ENCODE data around the gene VPS18.

Gene VPS18

GRCh38 chr15:40871749-40872617 lies 22.3 kb upstream of the VPS18 start:
- no peak for DNase-seq

GRCh38 chr15:40872791-40873693 lies 21.2 kb upstream of the VPS18 start:
- DNase-seq, result no peak

- peak; percentile 15 for DNase-seq
Observed at GRCh38 chr15:40873694-40874561, 20.3 kb upstream of the VPS18 start, which contains the start of gene RHOV. RHOV (minus strand) TSS chr15:40874234; CDS start chr15:40874139, 95 bp downstream.

- DNase-seq, result no peak
Observed at GRCh38 chr15:40875991-40876730, 18.1 kb upstream of the VPS18 start.

- no peak for DNase-seq
Observed at GRCh38 chr15:40877694-40878093, 16.6 kb upstream of the VPS18 start.

- no peak for DNase-seq
Observed at GRCh38 chr15:40878785-40879184, 15.5 kb upstream of the VPS18 start.

- no peak for DNase-seq
Observed at GRCh38 chr15:40879609-40880008, 14.6 kb upstream of the VPS18 start.

- DNase-seq, result no peak
Observed at GRCh38 chr15:40881351-40881750, 12.9 kb upstream of the VPS18 start.

GRCh38 chr15:40886586-40886985 lies 7.7 kb upstream of the VPS18 start:
- DNase-seq, result no peak

GRCh38 chr15:40889112-40889511 lies 5.1 kb upstream of the VPS18 start:
- no peak for DNase-seq

GRCh38 chr15:40891138-40891537 lies 3.1 kb upstream of the VPS18 start:
- no peak for DNase-seq

GRCh38 chr15:40891810-40892446 lies 2.3 kb upstream of the VPS18 start:
- peak; percentile 46 for DNase-seq

- no peak for DNase-seq
Observed at GRCh38 chr15:40892447-40893012, 1.7 kb upstream of the VPS18 start.

- DNase-seq, result no peak
Observed at GRCh38 chr15:40893019-40893670, 1.1 kb upstream of the VPS18 start.

GRCh38 chr15:40894681-40895448 lies 615 bp downstream of the VPS18 start:
- peak; percentile 78 for DNase-seq

GRCh38 chr15:40899536-40900207 lies 5.4 kb downstream of the VPS18 start:
- no peak for DNase-seq

- DNase-seq, result no peak
Observed at GRCh38 chr15:40900256-40901052, 6.2 kb downstream of the VPS18 start.

- no peak for DNase-seq
Observed at GRCh38 chr15:40901053-40901443, 6.8 kb downstream of the VPS18 start.

Data from MV-4-11 (cell line).